Endothelial cell of umbilical vein (primary cell): Measurements from ENCODE around the gene METTL21C. TPM values are rescaled to one million over a fixed set of nuclear protein-coding genes. Genes with fewer than 3 reads are reported as not detected.

Experiments
- Bru-seq: library from RNA; stranded (reverse); fragments of 400-500 nt; gene quantifications from one replicate; lab custom pipeline; 2021; lab: Mats Ljungman, UMichigan
- BruChase-seq, 2 experiments: library from RNA; stranded (reverse); fragments of 400-500 nt; gene quantifications; one replicate each; lab custom pipeline; 2021; lab: Mats Ljungman, UMichigan
- BruUV-seq: library from RNA; stranded (reverse); fragments of 400-500 nt; replicated peaks from 2 replicates; lab custom pipeline; 2021; lab: Mats Ljungman, UMichigan
- CTCF ChIA-PET: fragments of 300-600, 350-600 bp; sonication (Branson Sonifier 250); formaldehyde crosslinking; loops from one replicate; lab custom pipeline; 2021; ENCODE audit warnings: antibody characterized with exemption, inconsistent platforms; lab: Charles Lee
- POLR2A ChIA-PET: fragments of 300-600, 350-600 bp; sonication (Branson Sonifier 250); formaldehyde crosslinking; loops from one replicate; lab custom pipeline; 2021; ENCODE audit warnings: antibody characterized with exemption, inconsistent platforms; lab: Charles Lee
- DNase-seq: peaks from one replicate; pipeline ENCODE4 v3.0.0-alpha.2; 2011; ENCODE audit warnings: low read depth, low spot score
- FAIRE-seq: peaks from 2 replicates; lab custom pipeline; 2011; peaks lifted over from hg19 to GRCh38; lab: Jason Lieb, UNC
- H2AFZ ChIP-seq: 2 replicates; pipeline ENCODE4 v1.6.0; 2012; ENCODE audit warnings: low read depth, low read length, control low read depth, inconsistent platforms
- H3K27ac ChIP-seq: 2 replicates; pipeline ENCODE4 v1.5.1; 2011; ENCODE audit warnings: low read depth, mild to moderate bottlenecking, control low read depth, low read length, moderate library complexity; ENCODE audit not compliant: insufficient read depth
- H3K27me3 ChIP-seq, 2 experiments: 2 replicates each; pipeline versions ENCODE4 v1.6.0 to v1.6.1; 2011; ENCODE audit warnings: low read length in 2 of 2, mixed read lengths in 1 of 2; ENCODE audit not compliant: control insufficient read depth in 2 of 2, insufficient read depth in 2 of 2
- H3K36me3 ChIP-seq, 2 experiments: 2 replicates in 1 of 2; 3 replicates in 1 of 2; pipeline ENCODE4 v1.5.1; 2011; ENCODE audit warnings: low read length in 2 of 2, mild to moderate bottlenecking in 1 of 2, moderate library complexity in 1 of 2; ENCODE audit not compliant: control insufficient read depth in 2 of 2, insufficient read depth in 2 of 2; ENCODE audit errors: extremely low read depth in 1 of 2
- H3K4me1 ChIP-seq: 3 replicates; pipeline ENCODE4 v1.5.1; 2011; ENCODE audit warnings: mild to moderate bottlenecking, low read length; ENCODE audit not compliant: control insufficient read depth, insufficient read depth; ENCODE audit errors: extremely low read depth
- H3K4me2 ChIP-seq: 2 replicates; pipeline ENCODE4 v1.6.1; 2011; ENCODE audit warnings: low read length, control low read depth, mixed read lengths; ENCODE audit not compliant: insufficient read depth
- H3K4me3 ChIP-seq, 3 experiments: fragments of 200-600 bp in 1 of 3; sonication (generic), shearing (Covaris generic) in 1 of 3; replicated peaks in 1 of 3; 2 replicates each; pipeline ENCODE4 v1.5.1; 2011 to 2016; ENCODE audit warnings: control low read depth in 3 of 3, low read length in 3 of 3, mild to moderate bottlenecking in 2 of 3, inconsistent platforms in 1 of 3, low read depth in 1 of 3, moderate library complexity in 1 of 3; ENCODE audit not compliant: insufficient read depth in 1 of 3
- H3K79me2 ChIP-seq: 2 replicates; pipeline ENCODE4 v1.6.0; 2012; ENCODE audit warnings: low read length, inconsistent platforms; ENCODE audit not compliant: control insufficient read depth, insufficient read depth
- H3K9ac ChIP-seq: replicated peaks from 2 replicates; pipeline ENCODE3; 2011; ENCODE audit warnings: low read length, control low read depth; ENCODE audit not compliant: insufficient read depth; ENCODE audit errors: extremely low read depth
- H3K9me1 ChIP-seq: replicated peaks from 3 replicates; pipeline ENCODE4 v1.6.0; 2011; ENCODE audit warnings: mild to moderate bottlenecking, low read length; ENCODE audit not compliant: control insufficient read depth, insufficient read depth; ENCODE audit errors: extremely low read depth
- H3K9me3 ChIP-seq: replicated peaks from 2 replicates; pipeline ENCODE4 v1.5.1; 2012; ENCODE audit warnings: low read length, inconsistent platforms; ENCODE audit not compliant: control insufficient read depth, insufficient read depth
- H4K20me1 ChIP-seq: replicated peaks from 2 replicates; pipeline ENCODE3; 2011; ENCODE audit warnings: mild to moderate bottlenecking, low read length; ENCODE audit not compliant: control insufficient read depth, insufficient read depth; ENCODE audit errors: extremely low read depth
- EZH2 ChIP-seq: IDR thresholded peaks from 2 replicates; pipeline ENCODE4 v1.6.1; 2012; ENCODE audit warnings: borderline replicate concordance, low read depth, mild to moderate bottlenecking, moderate library complexity, low read length, inconsistent platforms; ENCODE audit not compliant: severe bottlenecking
- FOS ChIP-seq: IDR thresholded peaks from 2 replicates; pipeline ENCODE4 v1.6.1; 2011; ENCODE audit warnings: mild to moderate bottlenecking, low read length, moderate library complexity, borderline replicate concordance; ENCODE audit not compliant: insufficient read depth
- GATA2 ChIP-seq: IDR thresholded peaks from 2 replicates; pipeline ENCODE4 v1.7.0; 2011; ENCODE audit warnings: low read depth, mild to moderate bottlenecking, moderate library complexity, mixed read lengths, low read length; ENCODE audit not compliant: insufficient read length, insufficient read depth
- JUN ChIP-seq: IDR thresholded peaks from 2 replicates; pipeline ENCODE4 v1.6.1; 2011; ENCODE audit warnings: borderline replicate concordance, low read depth; ENCODE audit not compliant: insufficient read length, insufficient read depth
- MAX ChIP-seq: IDR thresholded peaks from 2 replicates; pipeline ENCODE4 v1.6.1; 2011; ENCODE audit not compliant: insufficient read depth, insufficient read length
- MYC ChIP-seq: IDR thresholded peaks from one replicate; pipeline ENCODE4 v1.6.1; 2011; ENCODE audit warnings: mild to moderate bottlenecking, low read depth, low read length
- POLR2A ChIP-seq: IDR thresholded peaks from 2 replicates; pipeline ENCODE4 v1.6.1; 2012; ENCODE audit warnings: low read depth, mild to moderate bottlenecking, control low read depth, low read length
- POLR2AphosphoS5 ChIP-seq: IDR thresholded peaks from 2 replicates; pipeline ENCODE4 v1.6.1; 2012; ENCODE audit warnings: low read depth, mild to moderate bottlenecking, control low read depth, low read length, moderate library complexity; ENCODE audit not compliant: insufficient read depth
- dilution Hi-C: fragments of 300-500 bp; cut with MboI; formaldehyde crosslinking; loops from one replicate; pipeline ENCODE4 v1.15.0; 2019; ENCODE audit warnings: low sequenced_read_pairs; ENCODE audit not compliant: extremely low pct_ligation_motif_present
- intact Hi-C: fragments of 100-400 bp; cut with micrococcal nuclease; formaldehyde crosslinking; loops from one replicate; pipeline ENCODE4 v1.10.0; 2022
- long read RNA-seq: library from polyadenylated mRNA; stranded (forward); transcript quantifications from one replicate; pipeline ENCODE4 v2.0.0, GENCODE V29; 2021
- polyA minus RNA-seq, 3 experiments: library from RNA; depleted of rRNA, polyadenylated mRNA; stranded (reverse); fragments of >200 nt; gene quantifications; 1 replicate in 1 of 3; 2 replicates in 2 of 3; pipeline ENCODE4 v1.2.3, GENCODE V29; 2011
- polyA plus RNA-seq, 4 experiments: library from polyadenylated mRNA; depleted of rRNA in 3 of 4; stranded (reverse) in 3 of 4; unstranded in 1 of 4; fragments of >200 nt; gene quantifications; 2 replicates each; pipeline versions ENCODE4 v1.2.1 to v1.2.3, GENCODE V29; 2011 to 2012; ENCODE audit warnings: missing spikeins in 1 of 4
- total RNA-seq: library from RNA; stranded (reverse); gene quantifications from 2 replicates; pipeline ENCODE4 v1.2.3, GENCODE V29; 2021
- TF ChIP-seq, protein P1 (sequence below), 2 donors: IDR thresholded peaks; 1 replicate in 1 of 2; 2 replicates in 1 of 2; pipeline ENCODE4 v1.5.1; 2011; ENCODE audit warnings: low read length in 2 of 2, mild to moderate bottlenecking in 2 of 2, moderate library complexity in 2 of 2, control low read depth in 1 of 2, inconsistent platforms in 1 of 2, low read depth in 1 of 2; ENCODE audit not compliant: insufficient read depth in 1 of 2; ENCODE audit errors: extremely low read depth in 1 of 2

The METTL21C gene
- total RNA-seq (not detected in 2 replicates), polyA plus RNA-seq (not detected in 2 replicates), polyA minus RNA-seq (not detected in 2 replicates), Bru-seq, nascent RNA (not detected), BruChase-seq, experiment 1, labeled RNA remaining after a 6-hour chase (not detected), BruChase-seq, experiment 2, labeled RNA remaining after a 2-hour chase (not detected)
- not detected in 2 replicates for polyA plus RNA-seq (2011; cell fraction: cytosol; rRNA removed)
- not detected in 2 replicates for polyA plus RNA-seq (2011; cell fraction: nucleus; rRNA removed)
- polyA plus RNA-seq (2012), result not detected in 2 replicates
- not detected for polyA minus RNA-seq (2011; cell fraction: cytosol; rRNA and poly(A)+ RNA removed)
- polyA minus RNA-seq (2011; cell fraction: nucleus; rRNA and poly(A)+ RNA removed), result not detected in 2 replicates
- long read RNA-seq, result 0 reads

DNA sequence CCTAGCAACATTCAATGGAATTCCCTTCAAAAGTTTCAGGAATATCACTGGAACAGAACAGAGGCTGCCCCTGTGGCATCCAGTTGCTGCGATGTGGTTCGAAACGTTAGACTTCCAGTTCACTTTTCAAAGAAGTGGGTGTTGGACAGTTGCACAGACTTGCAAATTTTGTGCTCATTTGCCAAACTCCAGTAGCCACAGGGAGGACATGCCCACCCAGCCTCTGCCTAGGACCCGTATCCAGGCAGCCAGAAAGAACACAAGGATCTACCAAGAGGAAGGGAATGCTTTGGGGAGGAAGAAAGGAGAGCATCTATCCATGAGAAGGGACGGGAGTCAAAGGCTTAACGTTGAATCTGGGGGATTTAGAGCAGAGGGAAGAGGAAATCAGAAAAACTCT lies at the start of gene METTL21C:
TSS of gene METTL21C (minus strand) at position 108 of the 400 bp plus-strand sequence. CDS start 546 bp downstream, outside the sequence.
- BruUV-seq, result no TSS peak
- no peaks in the 10 kb centered on the region for H3K9me1 ChIP-seq
- H3K4me3 ChIP-seq, result no peak within 1 kb of the TSS
- FAIRE-seq (no peak), DNase-seq (no peak)
- dilution Hi-C loops (no loop called here), intact Hi-C loops (no loop called here)
- POLR2A ChIA-PET, result no interaction called here
- peaks cover 7 to 9% of the 10 kb centered on the region in 2 experiments for H3K27me3 ChIP-seq
- TF ChIP-seq MAX (no peak), EZH2 (no peak), GATA2 (no peak), POLR2AphosphoS5 (no peak), FOS (no peak), JUN (no peak), MYC (no peak), POLR2A (no peak)
- TF ChIP-seq, protein P1, sequence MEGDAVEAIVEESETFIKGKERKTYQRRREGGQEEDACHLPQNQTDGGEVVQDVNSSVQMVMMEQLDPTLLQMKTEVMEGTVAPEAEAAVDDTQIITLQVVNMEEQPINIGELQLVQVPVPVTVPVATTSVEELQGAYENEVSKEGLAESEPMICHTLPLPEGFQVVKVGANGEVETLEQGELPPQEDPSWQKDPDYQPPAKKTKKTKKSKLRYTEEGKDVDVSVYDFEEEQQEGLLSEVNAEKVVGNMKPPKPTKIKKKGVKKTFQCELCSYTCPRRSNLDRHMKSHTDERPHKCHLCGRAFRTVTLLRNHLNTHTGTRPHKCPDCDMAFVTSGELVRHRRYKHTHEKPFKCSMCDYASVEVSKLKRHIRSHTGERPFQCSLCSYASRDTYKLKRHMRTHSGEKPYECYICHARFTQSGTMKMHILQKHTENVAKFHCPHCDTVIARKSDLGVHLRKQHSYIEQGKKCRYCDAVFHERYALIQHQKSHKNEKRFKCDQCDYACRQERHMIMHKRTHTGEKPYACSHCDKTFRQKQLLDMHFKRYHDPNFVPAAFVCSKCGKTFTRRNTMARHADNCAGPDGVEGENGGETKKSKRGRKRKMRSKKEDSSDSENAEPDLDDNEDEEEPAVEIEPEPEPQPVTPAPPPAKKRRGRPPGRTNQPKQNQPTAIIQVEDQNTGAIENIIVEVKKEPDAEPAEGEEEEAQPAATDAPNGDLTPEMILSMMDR (IDR thresholded peaks at IDR 0.05; ENCODE audit: extremely low read depth in 1 of 2, insufficient read depth in 1 of 2, low read depth in 1 of 2, low read length in 2 of 2), result no peak
- CTCF ChIA-PET, result interaction anchor here (1.2 to 3.4 kb wide), 4 partner anchors 8 to 75 kb away, joined by 4 to 13 read pairs (median 6); no protein-coding TSS in a partner anchor
- H3K36me3 ChIP-seq, result no peaks in the 10 kb centered on the region
- H3K4me1 ChIP-seq, result no peaks in the 10 kb centered on the region
- H3K27ac ChIP-seq, result no peak within 1 kb of the TSS
- H3K79me2 ChIP-seq, result no peaks in the 10 kb centered on the region
- H2AFZ ChIP-seq, result no peak within 1 kb of the TSS
- no peaks in the 10 kb centered on the region for H3K9me3 ChIP-seq
- no peak within 1 kb of the TSS for H3K9ac ChIP-seq
- no peak within 1 kb of the TSS for H3K4me2 ChIP-seq
- no peaks in the 10 kb centered on the region for H4K20me1 ChIP-seq
